ENCODE data around the gene TMEM178B.

The TMEM178B gene

GRCh38 chr7:141218941-141219340 lies 145.1 kb downstream of the TMEM178B start:
- H3K4me3 ChIP-seq (ENCODE audit: low read depth, low read length), result no peak overlapping the region

- no peak overlapping the region for H3K4me3 ChIP-seq (ENCODE audit: low read depth, low read length)
Observed at GRCh38 chr7:141220263-141220880, 146.5 kb downstream of the TMEM178B start.

- H3K4me3 ChIP-seq (ENCODE audit: low read depth, low read length), result no peak overlapping the region
Observed at GRCh38 chr7:141221007-141221612, 147.2 kb downstream of the TMEM178B start.

GRCh38 chr7:141225916-141226618 lies 152.2 kb downstream of the TMEM178B start:
- no peak overlapping the region for H3K4me3 ChIP-seq (ENCODE audit: low read depth, low read length)

- no peak overlapping the region for H3K4me3 ChIP-seq (ENCODE audit: low read depth, low read length)
Observed at GRCh38 chr7:141227454-141227853, 153.6 kb downstream of the TMEM178B start.

- no peak overlapping the region for H3K4me3 ChIP-seq (ENCODE audit: low read depth, low read length)
Observed at GRCh38 chr7:141228482-141228881, 154.6 kb downstream of the TMEM178B start.

- H3K4me3 ChIP-seq (ENCODE audit: low read depth, low read length), result no peak overlapping the region
Observed at GRCh38 chr7:141231018-141231792, 157.3 kb downstream of the TMEM178B start.

GRCh38 chr7:141232286-141233051 lies 158.6 kb downstream of the TMEM178B start:
- no peak overlapping the region for H3K4me3 ChIP-seq (ENCODE audit: low read depth, low read length)

GRCh38 chr7:141234335-141235105 lies 160.7 kb downstream of the TMEM178B start:
- H3K4me3 ChIP-seq (ENCODE audit: low read depth, low read length), result no peak overlapping the region

GRCh38 chr7:141235656-141236055 lies 161.8 kb downstream of the TMEM178B start:
- H3K4me3 ChIP-seq (ENCODE audit: low read depth, low read length), result no peak overlapping the region

GRCh38 chr7:141238596-141239243 lies 164.9 kb downstream of the TMEM178B start:
- H3K4me3 ChIP-seq (ENCODE audit: low read depth, low read length), result no peak overlapping the region

GRCh38 chr7:141239661-141240060 lies 165.8 kb downstream of the TMEM178B start:
- H3K4me3 ChIP-seq (ENCODE audit: low read depth, low read length), result no peak overlapping the region

- no peak overlapping the region for H3K4me3 ChIP-seq (ENCODE audit: low read depth, low read length)
Observed at GRCh38 chr7:141242568-141242967, 168.7 kb downstream of the TMEM178B start.

GRCh38 chr7:141243368-141243767 lies 169.5 kb downstream of the TMEM178B start:
- no peak overlapping the region for H3K4me3 ChIP-seq (ENCODE audit: low read depth, low read length)

GRCh38 chr7:141244435-141244834 lies 170.6 kb downstream of the TMEM178B start:
- no peak overlapping the region for H3K4me3 ChIP-seq (ENCODE audit: low read depth, low read length)

GRCh38 chr7:141246426-141246825 lies 172.6 kb downstream of the TMEM178B start:
- no peak overlapping the region for H3K4me3 ChIP-seq (ENCODE audit: low read depth, low read length)

- no peak overlapping the region for H3K4me3 ChIP-seq (ENCODE audit: low read depth, low read length)
Observed at GRCh38 chr7:141251180-141251579, 177.3 kb downstream of the TMEM178B start.

GRCh38 chr7:141251957-141252356 lies 178.1 kb downstream of the TMEM178B start:
- no peak overlapping the region for H3K4me3 ChIP-seq (ENCODE audit: low read depth, low read length)

- H3K4me3 ChIP-seq (ENCODE audit: low read depth, low read length), result no peak overlapping the region
Observed at GRCh38 chr7:141257597-141257996, 183.7 kb downstream of the TMEM178B start.

Data from iPS-11a (cell line).